ENCODE data around the gene TRIO.

Gene TRIO

GRCh38 chr5:14165375-14166106 lies 22.4 kb downstream of the TRIO start:
- in situ Hi-C loops (cut with MboI; ENCODE audit: low sequenced_read_pairs): no loop called here

GRCh38 chr5:14166437-14166836 lies 23.3 kb downstream of the TRIO start:
- in situ Hi-C loops (cut with MboI; ENCODE audit: low sequenced_read_pairs): no loop called here

DNA sequence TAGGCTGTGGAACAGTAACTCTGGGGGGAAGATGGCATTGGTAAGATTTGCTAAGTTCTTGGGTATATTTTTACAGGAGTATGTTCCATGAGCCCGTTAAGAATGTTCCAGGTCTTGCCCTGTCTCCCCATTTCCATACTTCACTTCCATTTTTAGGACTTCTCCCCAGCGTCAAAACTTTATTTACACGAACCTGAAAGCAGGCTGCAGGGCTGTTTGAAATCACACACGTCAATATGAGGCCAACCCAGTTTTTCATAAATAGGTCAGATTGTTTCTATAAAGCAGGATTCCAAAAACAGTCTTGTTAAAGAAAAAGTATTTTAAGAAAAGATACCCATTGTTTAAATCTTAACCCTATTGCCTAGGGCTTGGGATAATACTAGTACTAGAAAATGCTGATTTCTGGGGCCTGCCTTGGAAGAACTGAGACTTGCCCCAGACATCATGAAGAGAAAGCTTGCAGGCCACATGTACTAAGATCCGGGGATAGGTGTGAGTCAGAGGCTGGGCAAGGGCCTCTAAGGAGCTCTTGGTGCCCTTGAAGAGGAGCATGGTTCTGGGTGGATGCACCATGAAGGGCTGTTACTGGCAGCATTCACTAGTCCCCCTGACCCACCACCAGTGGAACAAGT lies 24.2 kb downstream of the TRIO start:
- in situ Hi-C loops (cut with MboI; ENCODE audit: low sequenced_read_pairs): no loop called here

- in situ Hi-C loops (cut with MboI; ENCODE audit: low sequenced_read_pairs): no loop called here
Observed at GRCh38 chr5:14168144-14168792, 25.1 kb downstream of the TRIO start.

- in situ Hi-C loops (cut with MboI; ENCODE audit: low sequenced_read_pairs): no loop called here
Observed at GRCh38 chr5:14168793-14169262, 25.7 kb downstream of the TRIO start.

DNA sequence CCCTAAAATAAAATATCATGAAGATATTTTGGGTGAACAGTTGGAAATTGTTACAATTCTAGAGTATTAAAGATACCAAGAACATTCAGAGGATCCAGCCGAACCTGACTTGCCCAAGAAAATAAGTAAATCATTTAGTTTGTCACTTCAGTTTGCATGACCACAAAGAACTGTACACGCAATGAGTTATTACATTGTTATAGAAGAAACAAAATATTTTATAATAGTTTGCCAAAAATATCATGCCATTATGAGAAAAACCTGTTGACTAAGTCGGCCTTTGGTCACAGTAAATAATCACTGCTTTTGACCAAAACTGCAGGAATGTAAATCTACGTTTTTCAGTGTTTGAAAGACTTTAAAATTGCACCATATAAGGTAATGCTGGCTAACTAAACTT lies 27.9 kb downstream of the TRIO start:
- in situ Hi-C loops (cut with MboI; ENCODE audit: low sequenced_read_pairs): no loop called here

GRCh38 chr5:14171621-14172020 lies 28.5 kb downstream of the TRIO start:
- in situ Hi-C loops (cut with MboI; ENCODE audit: low sequenced_read_pairs): no loop called here

DNA sequence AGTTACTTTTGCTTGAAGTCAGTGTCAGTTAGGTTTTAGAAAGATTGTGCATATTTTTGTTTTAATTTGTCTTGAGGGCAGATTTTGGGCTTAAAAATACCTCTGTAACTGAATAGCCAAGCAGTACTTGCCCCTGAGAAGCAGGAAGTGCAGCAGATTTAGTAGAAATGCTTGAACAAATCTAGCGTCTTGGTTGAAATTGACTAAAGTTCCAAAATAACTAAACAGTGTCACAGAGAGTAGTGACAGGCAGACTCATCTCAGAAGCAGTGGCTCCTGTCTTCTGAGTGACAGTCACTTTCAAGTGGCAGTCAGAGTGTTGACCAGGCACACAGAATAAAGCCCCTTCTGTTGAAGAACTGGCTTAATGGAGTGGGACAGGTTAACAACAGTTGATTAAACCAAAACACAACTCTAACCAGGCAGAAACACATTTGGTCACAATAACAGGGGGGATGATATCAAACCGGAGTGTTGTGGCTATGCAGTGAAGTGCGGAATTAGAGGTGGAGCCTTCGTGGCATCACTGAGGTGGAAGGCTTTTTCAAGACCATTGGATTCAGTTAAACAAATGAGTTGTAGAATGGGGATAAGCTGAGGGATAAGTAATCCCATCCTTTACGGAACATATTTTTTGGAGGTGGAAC lies 29.1 kb downstream of the TRIO start:
- in situ Hi-C loops (cut with MboI; ENCODE audit: low sequenced_read_pairs): no loop called here

- in situ Hi-C loops (cut with MboI; ENCODE audit: low sequenced_read_pairs): no loop called here
Observed at GRCh38 chr5:14173377-14174229, 30.5 kb downstream of the TRIO start.

DNA sequence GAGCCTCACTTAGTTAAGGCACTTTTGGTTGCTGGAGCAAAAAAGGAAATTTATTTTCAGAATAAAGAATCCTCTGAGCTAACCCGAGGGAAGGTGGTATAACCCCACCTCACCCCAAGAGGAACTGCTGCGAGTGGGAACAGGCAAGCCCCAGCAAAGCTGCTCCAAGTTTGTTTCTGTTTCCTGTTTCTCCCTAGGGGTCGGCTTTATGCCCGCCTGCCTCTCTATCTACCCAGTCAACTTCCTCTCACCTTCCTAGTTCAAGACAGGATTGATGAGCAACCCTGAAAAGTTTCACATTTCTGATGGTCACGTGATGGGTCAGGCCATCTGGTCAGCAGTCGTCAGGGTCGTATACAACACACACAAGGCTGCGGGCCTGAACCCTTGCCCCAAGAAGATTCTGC lies 31.1 kb downstream of the TRIO start:
- in situ Hi-C loops (cut with MboI; ENCODE audit: low sequenced_read_pairs): no loop called here

- in situ Hi-C loops (cut with MboI; ENCODE audit: low sequenced_read_pairs): no loop called here
Observed at GRCh38 chr5:14175381-14175780, 32.2 kb downstream of the TRIO start.

DNA sequence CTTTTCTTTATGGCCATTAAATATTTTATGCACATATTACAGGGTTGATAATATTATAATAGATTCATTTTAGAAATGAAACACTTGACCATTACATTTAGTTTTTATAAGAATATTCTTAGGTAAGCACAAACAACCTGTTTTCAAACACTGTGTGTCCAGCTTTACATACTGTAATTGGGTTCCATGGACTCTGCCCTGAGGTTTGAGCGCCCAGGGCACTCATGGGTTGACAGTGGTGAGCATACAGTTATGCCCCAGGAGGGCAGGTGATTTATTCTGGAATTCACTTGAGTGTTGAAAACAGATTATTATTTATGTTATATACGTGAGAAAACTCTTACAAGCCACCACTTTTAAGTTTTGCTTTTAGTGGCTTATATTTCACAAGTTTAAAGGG lies 33.7 kb downstream of the TRIO start:
- in situ Hi-C loops (cut with MboI; ENCODE audit: low sequenced_read_pairs): no loop called here

GRCh38 chr5:14177634-14178033 lies 34.5 kb downstream of the TRIO start:
- in situ Hi-C loops (cut with MboI; ENCODE audit: low sequenced_read_pairs): no loop called here

DNA sequence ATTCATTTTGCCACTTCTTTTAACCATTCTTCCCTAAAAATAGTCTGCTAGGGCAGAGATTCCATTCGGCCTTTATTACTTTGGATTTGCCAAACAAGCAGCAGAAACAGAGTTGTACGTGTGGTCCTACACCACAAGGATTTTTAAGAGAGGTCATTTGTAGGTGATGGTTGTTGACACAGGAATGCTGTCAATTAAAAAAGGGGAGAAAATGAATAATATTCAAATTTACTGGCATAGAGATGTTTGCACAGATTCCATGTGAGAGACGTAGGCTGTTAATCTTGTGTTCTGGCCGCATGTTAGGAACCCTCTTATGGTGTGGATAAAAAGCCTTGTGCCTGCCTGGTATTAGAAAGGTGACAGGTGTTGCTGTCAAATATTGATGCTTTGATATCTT lies 34.9 kb downstream of the TRIO start:
- in situ Hi-C loops (cut with MboI; ENCODE audit: low sequenced_read_pairs): no loop called here

GRCh38 chr5:14178671-14179211 lies 35.6 kb downstream of the TRIO start:
- in situ Hi-C loops (cut with MboI; ENCODE audit: low sequenced_read_pairs): no loop called here

DNA sequence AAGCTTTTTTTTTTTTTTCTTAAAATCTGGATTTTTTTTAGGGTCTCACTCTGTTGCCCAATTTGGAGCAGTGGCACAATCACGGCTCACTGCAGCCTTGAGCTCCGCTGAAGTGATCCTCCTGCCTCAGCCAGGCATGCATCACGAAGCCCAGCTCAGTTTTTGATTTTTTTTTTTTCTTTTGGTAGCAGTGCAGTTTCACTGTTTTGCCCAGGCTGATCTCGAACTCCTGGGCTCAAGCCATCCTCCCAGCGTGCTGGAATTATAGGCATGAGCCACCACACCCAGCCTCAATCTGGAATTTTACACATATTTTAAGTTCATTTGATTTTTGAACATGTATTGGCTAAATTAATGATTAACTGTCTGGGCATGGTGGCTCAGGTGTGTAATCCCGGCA lies 36.3 kb downstream of the TRIO start:
- in situ Hi-C loops (cut with MboI; ENCODE audit: low sequenced_read_pairs): no loop called here

DNA sequence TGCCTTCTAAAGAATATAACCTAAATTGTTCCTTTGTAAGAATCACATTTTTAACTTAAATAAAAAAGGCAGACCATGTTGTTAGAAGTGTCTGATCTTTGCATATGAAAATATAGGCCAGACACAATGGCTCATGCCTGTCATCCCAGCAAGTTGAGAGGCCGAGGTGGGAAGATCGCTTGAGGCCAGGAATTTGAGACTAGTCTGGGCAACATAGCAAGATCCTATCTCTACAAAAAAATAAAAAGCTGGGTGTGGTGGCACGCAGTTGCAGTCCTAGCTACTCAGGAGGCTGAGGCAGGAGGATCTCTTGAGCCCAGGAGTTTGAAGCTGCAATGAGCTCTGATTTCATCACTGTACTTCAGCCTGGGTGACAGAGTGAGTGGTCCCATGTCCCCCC lies 37.3 kb downstream of the TRIO start:
- in situ Hi-C loops (cut with MboI; ENCODE audit: low sequenced_read_pairs): no loop called here

- in situ Hi-C loops (cut with MboI; ENCODE audit: low sequenced_read_pairs): no loop called here
Observed at GRCh38 chr5:14181299-14181968, 38.3 kb downstream of the TRIO start.

DNA sequence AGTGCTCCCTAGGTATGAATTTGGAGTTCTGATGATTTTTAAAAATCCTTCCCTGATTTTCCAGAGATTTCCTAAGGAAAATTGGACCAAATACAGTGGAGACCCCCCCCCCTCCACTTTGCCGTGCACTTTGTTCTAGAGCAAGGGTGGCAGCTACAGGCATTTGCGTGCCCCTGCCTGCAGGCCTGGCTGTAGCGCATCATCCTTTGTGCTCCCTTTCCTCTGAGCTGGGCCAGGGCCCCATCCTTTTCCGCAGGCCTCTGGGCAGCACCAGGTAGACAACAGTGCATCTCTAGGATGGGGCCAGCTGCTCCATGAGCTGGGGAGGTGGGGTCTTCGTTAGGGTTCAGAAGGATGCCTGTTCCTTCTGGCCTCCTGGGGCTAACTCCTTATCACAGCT lies 39.6 kb downstream of the TRIO start:
- in situ Hi-C loops (cut with MboI; ENCODE audit: low sequenced_read_pairs): no loop called here
